Stimulated activated CD8-positive, alpha-beta memory T cell treated with anti-CD3 and anti-CD28 coated beads, Interleukin-2, amount 100 ng/mL, for 48 hours (primary cell): ENCODE data around the gene ARID3A.
"Not testable (repeated sequence)": the region's sequence is repeated elsewhere in the genome, so short reads cannot be mapped to it uniquely, and the experiment has no call there.

Experiments
- DNase-seq, 2 donors: peaks; one replicate each; pipeline ENCODE4 v3.0.0-alpha.2; 2020; ENCODE audit warnings: low read depth in 2 of 2

Gene ARID3A

DNA sequence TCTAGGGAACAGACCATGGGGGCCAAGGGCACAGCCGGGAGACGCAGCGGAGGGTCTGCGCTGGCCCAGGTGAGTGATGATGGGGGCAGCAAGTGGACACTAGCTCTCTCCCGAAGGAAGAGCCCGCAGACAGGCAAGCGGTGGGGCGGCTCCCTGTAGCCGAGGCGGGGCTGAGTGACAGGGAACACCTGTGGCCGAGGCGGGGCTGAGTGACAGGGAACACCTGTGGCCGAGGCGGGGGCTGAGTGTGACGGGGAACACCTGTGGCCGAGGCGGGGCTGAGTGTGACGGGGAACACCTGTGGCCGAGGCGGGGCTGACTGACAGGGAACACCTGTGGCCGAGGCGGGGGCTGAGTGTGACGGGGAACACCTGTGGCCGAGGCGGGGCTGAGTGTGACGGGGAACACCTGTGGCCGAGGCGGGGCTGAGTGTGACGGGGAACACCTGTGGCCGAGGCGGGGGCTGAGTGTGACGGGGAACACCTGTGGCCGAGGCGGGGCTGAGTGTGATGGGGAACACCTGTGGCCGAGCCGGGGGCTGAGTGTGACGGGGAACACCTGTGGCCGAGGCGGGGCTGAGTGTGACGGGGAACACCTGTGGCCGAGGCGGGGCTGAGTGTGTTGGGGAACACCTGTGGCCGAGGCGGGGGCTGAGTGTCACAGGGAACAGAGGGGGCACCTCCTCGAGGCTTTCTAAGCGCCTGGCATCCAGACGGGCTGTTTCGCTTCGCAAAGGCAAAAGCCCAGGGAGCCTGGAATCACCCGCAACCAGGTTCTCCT lies 34.2 kb upstream of the ARID3A start:
- DNase-seq = not testable (repeated sequence)

DNA sequence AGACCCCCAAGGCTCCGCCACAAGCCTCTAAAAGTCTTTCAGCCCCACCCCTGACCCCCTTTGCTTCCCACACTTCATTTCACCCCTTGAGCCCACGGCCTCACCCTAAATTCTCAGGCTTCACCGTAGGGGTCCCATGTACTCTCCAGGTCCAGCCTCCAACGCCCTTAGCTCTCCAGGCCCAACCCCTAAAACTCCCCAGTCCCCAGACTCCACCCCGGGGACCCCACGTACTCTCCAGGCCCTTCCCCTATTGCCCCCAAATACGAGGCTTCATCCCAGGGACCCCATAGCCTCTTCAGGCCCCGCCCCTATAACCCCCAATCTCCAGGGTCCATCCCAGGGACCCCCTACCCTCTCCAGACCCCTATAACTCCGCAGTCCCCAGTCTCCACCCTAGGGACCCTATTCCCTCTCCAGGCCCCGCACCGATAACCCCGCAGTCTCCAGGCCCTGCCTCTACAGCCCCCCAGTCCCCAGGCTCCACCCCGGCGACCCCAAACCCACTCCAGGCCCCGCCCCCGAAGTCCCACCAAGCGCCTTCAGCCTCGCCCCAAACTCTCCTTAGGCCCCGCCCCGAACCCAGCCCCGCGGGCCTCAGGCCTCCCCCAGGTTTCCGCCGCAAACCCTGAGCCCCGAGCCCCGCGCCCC lies 33.5 kb upstream of the ARID3A start:
- peak in 1 of 2 donors; percentile 28 for DNase-seq

DNA sequence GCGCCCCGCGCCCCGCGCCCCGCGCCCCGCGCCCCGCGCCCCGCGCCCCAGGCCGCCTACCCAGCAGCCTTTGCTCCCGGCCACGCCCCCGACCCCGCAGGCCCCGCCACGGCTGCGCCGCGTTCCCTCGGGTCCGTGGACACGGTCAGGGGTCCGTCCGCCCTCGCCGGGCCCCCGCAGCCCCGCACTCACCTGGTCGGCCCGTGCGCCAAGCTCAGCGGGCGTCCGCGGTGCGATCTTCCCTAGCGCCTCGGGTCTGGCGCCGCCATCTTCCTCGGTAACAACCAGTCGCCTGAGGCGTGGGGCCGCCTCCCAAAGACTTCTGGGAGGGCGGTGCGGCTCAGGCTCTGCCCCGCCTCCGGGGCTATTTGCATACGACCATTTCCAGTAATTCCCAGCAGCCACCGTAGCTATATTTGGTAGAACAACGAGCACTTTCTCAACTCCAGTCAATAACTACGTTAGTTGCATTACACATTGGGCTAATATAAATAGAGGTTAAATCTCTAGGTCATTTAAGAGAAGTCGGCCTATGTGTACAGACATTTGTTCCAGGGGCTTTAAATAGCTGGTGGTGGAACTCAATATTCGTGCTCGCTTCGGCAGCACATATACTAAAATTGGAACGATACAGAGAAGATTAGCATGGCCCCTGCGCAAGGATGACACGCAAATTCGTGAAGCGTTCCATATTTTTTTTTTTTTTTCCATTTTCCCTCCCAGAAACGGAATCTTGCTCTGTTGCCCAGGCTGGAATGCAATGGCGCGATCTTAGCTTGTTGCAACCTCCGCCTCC lies 32.7 kb upstream of the ARID3A start, which contains the start of the genes MED16 and RNU6-9:
Gene MED16 (minus strand): TSS at position 294 of the 796 bp plus-strand sequence. CDS start 2,056 bp downstream, outside the sequence.
Gene RNU6-9 (plus strand): TSS at position 591 of the 796 bp plus-strand sequence.
- peak; percentile 79 for DNase-seq

DNA sequence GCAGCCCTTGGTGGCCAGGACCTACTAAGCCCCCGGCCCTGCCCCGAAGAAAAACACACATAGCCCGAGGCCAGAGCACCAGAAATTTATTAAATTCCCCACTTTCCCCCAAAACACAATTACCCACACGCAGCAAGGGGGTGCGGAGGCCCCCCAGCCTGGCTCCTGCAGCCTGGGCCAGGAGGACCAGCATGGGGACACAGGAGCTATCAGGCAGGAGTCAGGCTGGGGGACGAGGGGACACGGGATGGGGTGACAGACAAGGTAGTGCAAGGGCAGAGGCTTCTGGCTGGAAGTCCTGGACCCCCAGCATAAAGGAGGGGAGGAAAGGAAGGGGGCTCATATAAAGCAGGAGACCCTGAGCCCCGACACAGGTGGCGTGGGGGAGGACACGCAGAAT lies 29.4 kb upstream of the ARID3A start:
- DNase-seq = no peak

DNA sequence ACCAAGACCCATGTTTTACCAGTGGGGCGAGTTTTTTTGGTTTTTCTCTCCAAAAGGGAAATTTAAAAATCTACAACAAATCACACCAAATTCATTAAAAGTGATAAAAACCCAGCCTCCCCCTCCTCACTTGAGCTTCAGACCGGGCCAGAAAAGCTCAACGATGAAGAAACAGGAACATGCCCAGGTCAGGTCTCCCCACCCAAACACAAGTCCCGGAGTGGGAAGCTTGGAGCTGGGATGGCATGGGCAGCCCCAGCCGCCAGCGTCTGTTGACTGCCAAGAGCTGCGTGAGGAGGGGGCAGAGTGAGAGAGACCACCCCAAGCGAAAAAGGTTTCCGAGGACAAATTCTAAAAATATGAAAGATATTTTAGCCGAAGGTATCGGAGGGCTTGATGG lies 28.8 kb upstream of the ARID3A start:
- DNase-seq = no peak

DNA sequence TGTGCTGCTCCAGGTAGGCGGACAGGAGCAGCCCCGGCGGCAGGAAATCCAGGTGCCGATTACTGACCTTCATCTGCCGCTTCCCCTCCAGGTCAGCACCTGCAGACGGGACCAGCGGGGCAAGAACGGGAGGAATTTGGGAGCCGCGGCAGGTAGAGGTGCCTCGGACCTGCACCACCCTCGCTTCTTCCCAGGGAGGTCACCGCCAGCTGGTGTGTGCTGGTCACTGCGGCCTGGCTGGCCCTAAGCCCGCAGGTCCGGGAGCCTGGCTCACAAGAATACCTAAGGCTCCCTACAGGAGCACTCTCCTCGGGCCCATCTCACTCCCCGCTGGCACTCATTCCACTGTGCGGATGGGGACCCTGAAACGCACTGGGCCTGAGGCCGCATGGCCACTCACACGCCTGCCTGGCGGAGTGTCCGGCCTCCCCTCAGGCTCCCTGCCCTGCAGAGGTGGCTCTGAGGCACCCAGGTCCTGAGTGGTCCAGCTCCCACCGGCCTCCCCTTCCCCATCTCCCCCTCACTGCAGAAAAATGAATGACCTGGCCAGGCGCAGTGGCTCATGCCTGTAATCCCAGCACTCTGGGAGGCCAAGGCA lies 28.3 kb upstream of the ARID3A start:
- no peak for DNase-seq

DNA sequence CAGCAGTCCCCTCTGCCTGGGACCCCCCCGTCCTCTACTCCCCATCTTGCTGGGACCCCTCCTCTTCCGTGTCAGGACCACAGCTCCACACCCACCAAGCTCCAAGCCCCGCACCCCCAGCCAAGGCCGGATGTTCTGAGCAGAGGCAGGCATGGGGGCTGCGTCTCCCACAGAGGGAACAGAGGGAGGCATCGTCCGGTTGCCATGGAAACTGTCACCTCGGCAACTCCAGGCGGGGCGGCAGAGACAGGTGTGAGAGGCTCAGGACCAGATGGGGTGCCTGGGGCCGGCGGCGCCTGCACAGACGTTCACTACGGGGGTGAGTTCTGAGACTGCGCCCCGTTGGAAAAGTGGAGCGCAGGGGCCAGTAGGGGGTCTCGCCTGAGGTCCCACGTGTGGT lies 27.2 kb upstream of the ARID3A start:
- no peak for DNase-seq

DNA sequence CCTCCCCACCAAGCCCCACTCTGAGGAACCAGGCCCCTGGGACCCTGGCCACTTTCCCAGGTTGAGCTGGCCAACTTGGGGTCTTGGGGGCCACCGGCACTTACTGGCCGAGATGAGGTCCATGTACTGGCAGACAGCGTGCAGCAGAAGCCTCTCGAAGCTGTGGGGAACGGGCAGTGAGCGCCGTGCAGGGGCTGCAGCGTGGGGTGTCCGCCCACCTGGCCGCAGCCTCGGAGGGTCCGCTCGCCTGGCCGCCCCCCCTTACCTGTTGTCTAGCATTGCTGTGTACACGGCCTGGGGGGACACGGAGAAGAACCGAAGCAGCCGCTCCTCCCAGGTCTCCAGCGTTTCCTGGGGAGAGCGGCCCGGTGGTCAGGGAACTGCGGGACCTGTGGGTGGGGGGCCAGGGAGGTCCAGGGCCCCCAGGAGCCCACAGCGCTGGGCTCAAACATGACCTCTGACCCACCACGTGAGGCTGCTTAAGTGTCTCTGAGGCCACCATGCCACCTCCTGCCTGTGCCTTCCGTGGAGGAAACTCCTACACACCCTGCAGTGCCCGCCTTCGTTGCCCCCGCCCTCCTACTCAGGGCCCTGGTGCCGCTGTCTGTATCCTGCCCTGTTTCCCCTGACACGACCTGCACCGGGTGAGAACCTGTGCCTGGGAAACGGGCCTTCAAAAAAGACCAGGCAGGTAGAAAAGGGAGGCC lies 26.3 kb upstream of the ARID3A start:
- DNase-seq = no peak

DNA sequence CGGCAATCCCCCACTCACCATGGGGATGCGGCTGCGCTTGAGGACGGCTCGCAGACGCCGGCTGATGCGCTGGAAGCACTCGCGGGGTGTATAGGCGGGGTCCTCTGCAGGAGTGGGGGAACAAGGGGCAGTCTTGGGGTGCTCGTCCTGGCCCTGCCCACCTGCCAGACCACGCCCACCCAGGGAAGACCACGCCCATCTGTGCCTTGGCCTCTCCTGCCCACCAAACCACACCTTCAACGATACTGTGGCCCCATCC lies 25.9 kb upstream of the ARID3A start:
- DNase-seq = no peak

DNA sequence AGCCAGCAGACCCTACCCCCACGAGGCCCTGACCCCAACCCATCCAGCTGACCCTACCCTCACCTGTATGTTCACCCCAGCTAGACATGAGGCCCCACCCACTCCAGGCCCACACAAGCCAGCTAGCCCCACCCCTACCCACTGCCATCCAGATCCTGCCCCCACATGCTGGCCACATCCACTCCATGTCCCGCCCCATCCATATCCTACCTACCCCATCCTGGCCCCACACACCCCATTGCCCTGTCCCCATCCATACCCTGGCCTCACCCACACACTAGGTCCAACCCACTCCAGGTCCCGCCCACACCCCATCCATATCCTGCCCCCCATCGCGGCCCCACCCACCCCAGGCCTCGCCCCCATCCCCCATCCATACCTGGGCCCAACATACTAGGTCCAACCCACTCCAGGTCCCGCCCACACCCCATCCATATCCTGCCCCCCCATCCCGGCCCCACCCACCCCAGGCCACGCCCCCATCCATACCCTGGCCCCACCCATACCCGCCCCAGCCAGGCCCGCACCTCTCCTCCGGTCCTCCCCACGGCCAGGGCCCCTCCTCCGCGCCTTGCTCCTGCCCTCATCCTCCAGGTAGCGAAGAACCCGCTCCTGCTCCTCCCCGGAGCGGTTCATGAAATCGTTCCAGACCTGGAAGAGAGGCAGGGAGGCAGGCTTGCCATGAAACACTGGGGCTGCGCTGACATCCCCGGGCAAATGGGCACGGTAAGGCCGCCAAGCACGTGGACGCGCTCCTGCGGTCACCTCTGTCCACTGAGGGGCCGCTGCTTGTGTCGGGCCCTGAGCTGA lies 25.3 kb upstream of the ARID3A start:
- no peak for DNase-seq

DNA sequence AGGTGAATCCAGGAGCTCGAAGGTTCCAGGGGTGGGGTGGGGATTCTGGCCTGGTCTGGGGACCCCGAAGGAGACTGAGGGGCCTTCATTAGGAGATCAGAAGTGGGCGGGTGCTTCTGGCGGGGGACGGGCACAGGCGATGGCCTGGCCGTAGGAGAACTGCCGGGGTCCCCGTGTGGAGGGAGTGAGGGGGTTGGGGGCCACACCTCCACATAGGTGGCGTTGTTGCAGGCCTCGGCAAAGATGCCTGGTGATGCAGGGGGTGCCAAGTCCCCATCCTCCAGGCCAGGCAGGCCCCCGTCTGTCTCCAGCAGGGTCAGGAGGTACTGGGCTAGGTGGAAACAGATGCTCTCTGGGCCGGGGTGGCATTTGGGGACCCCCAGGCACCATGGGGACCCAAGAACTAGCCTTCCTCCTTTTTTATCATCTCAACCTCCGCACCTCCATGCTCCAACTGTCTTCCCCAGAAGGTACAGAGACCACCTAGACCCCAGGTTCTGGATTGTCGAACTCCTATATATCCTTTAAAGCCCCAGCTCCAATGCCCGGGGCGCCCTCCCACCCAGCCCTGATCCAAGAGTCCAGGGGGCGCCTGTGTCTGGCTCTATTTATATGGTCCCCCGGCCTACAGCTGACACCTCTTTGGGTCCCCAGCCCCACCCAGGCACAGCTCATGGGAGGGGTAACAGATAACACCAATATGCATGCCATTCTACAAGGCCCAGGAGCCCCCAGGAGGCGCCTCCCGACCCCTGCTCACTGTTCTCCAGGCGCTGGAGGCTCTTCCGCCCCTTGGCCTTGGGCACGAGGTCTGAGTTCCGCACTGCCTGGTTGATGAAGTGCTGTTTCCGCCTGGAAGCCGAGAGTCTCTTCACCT lies 24.4 kb upstream of the ARID3A start:
- no peak for DNase-seq

DNA sequence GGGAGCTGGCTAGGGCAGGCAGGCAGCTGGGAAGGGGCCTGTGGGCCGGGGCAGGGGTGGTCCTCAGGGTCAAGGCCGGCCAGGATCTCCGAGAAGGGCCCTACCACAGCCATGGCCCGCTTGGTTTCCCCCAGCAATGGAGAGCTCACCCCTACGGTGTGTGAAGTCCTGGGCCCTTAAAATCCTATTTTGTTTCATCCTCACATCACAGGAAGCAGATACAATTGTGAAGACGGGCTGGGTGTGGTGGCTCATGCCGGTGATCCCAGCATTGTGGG lies 23.8 kb upstream of the ARID3A start:
- no peak for DNase-seq

DNA sequence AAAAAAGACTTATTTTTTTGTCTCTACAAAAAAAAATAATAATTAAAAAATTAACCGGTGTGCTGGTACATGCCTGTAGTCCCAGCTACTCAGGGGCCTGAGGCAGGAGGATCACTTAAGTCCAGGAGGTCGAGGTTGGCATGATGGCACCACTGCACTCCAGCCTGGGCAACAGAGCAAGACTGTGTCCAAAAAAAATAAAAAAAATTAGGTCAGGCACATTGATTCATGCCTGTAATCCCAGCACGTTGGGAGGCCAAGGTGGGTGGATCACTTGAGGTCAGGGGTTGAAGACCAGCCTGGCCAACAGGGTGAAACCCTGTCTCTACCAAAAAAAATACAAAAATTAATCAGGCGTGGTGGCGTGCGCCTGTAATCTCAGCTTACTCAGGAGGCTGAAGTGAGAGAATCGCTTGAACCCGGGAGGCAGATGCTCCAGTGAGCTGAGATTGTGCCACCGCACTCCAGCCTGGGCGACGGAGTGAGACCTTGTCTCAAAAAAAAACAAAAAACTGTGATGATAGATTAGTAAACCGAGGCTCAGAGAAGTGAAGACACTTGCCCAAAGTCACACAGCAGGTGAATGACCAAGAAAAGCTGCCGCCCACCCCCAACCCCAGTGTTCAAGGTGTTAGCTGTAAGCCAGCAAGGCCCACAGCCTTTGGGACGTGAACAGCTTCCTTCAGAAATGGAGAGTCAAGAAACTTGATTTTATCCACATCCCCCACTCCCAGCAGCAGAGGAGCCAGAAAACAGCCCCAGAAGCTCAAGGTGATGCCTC lies 23.2 kb upstream of the ARID3A start:
- no peak for DNase-seq

DNA sequence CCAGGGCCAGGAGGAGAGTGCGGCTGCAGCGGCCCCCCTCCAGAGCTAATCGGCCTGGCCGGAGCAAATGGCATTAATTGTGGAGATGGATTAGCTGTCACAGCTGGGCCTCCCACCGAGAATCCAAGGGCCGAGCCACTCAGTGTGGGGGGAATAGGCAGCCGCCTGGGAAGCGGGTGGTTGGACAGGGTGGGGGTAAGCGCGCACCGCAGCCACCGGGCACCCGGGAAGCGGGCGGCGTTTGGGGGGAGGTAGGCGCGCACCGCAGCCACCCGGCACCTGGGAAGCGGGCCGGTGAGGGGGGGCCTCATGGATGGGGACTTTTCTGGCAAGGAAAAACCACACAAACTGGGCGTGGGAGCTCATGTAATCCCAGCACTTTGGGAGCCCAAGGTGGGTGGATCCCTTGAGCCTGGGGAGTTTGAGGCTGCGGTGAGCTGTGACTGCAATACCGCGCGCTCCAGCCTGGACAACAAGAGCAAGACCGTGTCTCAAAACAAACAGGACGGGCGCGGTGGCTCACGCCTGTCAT lies 22.5 kb upstream of the ARID3A start:
- no peak for DNase-seq

DNA sequence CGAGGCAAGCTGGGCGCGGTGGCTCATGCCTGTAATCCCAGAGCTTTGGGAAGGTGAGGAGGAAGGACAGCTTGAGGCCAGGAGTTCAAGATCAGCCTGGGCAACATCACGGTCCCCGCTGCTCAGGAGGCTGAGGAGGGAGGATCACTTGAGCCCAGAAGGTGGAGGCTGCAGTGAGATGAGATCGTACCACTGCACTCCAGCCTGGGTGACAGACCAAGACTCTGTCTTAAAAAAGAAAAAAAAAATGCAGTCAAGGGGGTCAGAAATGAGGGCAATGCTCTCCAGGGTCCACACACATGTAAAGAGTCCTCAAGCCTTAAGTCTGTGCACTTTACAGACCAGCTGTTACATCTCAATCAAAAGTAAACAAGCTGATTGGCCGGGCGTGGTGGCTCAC lies 21.3 kb upstream of the ARID3A start:
- no peak for DNase-seq

DNA sequence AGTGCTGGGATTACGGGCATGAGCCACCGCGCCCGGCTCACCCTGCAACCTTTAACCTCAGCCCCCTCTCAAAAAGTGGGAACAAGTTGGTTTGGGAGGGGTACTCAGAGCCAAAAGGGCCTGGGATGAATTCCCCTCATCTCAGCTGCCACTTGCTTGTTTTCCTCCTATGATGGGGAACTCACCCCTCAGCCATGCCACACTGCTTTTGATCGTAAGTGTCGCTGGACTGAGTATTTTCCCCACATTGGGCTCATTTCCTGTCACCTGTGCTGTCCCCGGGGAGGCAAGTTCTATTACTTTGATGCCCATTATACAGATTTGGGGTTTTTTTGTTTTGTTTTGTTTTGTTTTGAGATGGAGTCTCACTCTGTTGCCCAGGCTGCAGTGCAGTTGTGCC lies 19.4 kb upstream of the ARID3A start:
- no peak for DNase-seq

DNA sequence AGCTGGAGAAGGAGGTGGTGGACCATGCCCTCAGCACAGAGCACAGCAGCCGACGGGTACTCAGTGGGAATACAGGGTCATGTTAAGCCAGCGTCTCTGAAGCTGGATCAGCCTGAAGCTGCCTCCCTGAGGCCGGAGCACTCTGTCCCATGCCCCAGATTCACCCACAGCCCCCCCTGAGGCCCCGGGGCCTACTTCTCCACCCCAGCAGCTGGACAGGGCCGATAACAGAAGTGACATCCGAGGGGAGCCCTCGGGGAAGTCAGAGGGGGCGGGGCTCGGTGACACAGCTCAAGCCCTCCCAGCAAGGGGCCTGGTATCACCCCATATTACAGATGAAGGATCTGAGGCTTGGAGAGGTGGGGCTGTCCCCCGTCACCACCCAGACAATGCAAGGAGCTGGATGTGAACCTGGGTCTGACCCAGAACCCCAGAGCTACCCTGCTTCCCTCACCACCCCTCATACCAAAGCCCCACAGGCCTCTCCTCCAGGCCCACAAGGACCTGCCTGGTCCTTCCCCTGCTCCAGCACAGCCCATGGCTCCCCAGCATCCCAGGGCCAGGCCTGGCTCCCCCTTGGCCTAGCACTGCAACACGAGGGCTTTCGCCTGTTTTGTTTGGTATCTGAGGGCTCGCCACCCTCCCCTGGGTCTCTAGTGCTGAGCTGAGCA lies 18.5 kb upstream of the ARID3A start:
- no peak for DNase-seq

DNA sequence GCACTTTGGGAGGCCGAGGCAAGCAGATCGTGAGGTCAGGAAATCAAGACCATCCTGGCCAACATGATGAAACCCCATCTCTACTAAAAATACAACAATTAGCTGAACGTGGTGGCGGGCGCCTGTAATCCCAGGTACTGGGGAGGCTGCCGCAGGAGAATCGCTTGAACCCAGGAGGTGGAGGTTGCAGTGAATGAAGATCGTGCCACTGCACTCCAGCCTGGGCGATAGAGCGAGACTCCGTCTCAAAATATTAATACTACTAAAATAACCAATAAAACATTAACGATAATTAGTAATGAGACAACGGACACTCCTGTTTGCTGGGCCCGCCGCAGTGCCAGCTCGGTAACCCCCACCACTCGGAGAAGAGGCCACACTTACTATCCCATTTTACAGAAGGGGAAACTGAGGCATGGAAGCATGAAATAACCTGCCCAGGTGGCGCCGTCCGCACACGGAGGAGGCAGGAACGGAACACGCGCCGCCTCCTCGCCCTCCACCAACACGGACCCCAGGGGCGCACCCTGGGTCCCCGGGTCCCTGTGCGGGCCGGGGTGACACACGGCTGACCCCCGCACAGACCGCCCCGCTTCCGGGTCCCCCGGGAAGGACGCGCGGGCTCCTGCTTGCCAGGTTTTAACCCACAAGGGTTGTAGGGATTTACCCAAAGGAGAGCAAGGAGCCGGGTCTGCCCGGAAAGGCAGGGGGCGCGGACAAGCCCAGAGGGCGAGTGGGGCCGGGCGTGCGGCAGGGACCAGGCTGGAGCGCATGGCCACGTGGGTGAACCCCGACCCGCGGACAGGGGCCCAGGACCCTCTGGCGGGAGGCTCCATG lies 14.4 kb upstream of the ARID3A start:
- DNase-seq = no peak
